Measurements from ENCODE around the gene TOR1A. TPM values are rescaled to one million over a fixed set of nuclear protein-coding genes. Genes with fewer than 3 reads are reported as not detected.
"Not testable (repeated sequence)": the region's sequence is repeated elsewhere in the genome, so short reads cannot be mapped to it uniquely, and the experiment has no call there.

The TOR1A gene
- total and polyA plus RNA-seq, 4 donors, result 24.2 to 46.0 (median 34.3) TPM

DNA sequence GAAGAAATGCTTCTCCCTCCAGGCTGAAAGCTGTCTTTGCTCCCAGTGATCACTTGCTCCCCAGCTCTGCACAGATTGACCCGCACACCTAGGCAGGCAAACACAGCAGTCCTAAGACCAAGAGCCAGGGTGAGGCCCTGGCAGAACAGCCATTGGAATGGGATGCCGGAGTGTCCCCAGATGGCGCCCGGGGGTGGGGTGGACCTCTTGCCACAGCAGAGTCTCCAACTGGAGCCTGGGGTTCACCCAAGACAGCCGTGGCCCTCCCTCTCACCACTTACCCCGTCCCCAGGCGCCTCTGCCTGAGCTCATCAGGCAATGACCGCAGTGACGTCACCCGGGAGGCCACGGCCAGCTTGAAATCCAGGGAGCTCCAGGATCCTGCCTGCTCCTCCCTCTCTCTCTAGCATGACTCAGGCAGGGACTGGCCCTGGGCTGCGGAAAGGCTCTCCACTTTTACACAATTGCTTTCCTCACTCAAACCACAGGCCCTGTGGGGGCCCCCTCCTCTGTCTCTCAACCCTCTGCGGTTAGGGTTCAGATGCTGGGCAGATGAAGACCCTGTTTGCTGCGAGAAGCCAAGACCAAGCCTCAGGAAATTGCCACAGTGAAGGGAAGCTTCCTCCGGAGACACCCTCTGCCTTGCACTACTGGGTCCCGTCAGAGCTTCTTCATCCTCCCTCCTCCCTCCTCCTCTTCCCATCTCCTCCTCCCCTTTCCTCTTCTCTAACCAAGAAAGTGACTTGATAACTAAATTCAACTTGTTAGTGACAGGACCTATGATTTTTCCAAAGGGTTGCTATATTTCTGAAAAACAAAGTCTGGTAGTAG lies 46.8 kb downstream of the TOR1A start:
- peaks cover 14% of the 10 kb centered on the region for H3K4me1 ChIP-seq (ENCODE audit: control insufficient read depth, insufficient read depth, low read length)
- no peaks in the 10 kb centered on the region for H3K36me3 ChIP-seq (ENCODE audit: control insufficient read depth, insufficient read depth, low read length)
- WGBS (ENCODE audit: insufficient coverage), result 39% methylated on average over 15 of the region's 16 CpGs
- peak overlapping the region; percentile 40 for H3K27ac ChIP-seq (ENCODE audit: low read depth, low read length)
- H3K9me3 ChIP-seq (ENCODE audit: control insufficient read depth, insufficient read depth, low read length), result no peaks in the 10 kb centered on the region
- H3K27me3 ChIP-seq (ENCODE audit: control insufficient read depth, insufficient read depth, low read length), result no peaks in the 10 kb centered on the region
- DNase-seq (ENCODE audit: low read depth in 4 of 6, low spot score in 6 of 6), result peak in 2 of 6 donors; percentile 26 to 73
- H3K4me3 ChIP-seq (ENCODE audit: low read depth, low read length), result no peak overlapping the region

DNA sequence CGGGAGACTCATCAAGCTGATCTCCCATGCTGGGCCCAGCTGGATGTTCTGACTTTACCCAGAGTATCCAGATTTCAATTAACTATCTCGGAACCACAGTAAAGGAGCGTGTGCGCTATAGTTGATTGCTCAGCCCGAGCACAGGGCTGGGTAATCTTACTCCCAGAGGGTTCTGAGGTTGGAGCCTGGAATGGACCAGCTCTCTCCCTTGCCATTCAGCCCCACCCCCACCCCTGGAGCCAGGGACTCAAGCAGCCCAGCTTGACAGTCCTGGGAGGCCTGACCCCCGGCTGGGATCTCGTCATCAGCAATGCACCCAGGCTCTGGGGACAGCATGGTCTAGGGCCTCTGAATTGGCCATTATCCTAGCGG lies 47.4 kb downstream of the TOR1A start:
- Histone ChIP-seq H3K27ac (ENCODE audit: low read depth, low read length) (peak overlapping the region; percentile 40), H3K4me1 (ENCODE audit: control insufficient read depth, insufficient read depth, low read length) (peaks cover 14% of the 10 kb centered on the region), H3K36me3 (ENCODE audit: control insufficient read depth, insufficient read depth, low read length) (no peaks in the 10 kb centered on the region), H3K4me3 (ENCODE audit: low read depth, low read length) (no peak overlapping the region), H3K27me3 (ENCODE audit: control insufficient read depth, insufficient read depth, low read length) (no peaks in the 10 kb centered on the region), H3K9me3 (ENCODE audit: control insufficient read depth, insufficient read depth, low read length) (no peaks in the 10 kb centered on the region)
- WGBS (ENCODE audit: insufficient coverage), result 70% methylated on average over 7 of the region's 8 CpGs
- DNase-seq (ENCODE audit: low read depth in 4 of 6, low spot score in 6 of 6), result no peak

DNA sequence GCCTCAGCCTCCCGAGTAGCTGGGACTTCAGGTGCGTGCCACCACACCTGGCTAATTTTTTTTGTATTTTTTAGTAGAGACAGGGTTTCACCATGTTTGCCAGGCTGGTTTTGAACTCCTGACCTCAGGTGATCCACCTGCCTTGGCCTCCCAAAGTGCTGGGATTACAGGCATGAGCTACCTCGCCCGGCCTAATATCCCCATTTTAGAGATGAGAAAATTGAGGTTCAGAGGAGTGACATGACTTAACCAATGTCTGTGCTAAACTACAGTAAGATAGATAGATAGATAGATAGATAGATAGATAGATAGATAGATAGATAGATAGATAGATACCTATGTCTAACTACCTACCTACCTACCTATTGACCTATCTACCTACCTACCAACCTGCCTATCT lies 47.8 kb downstream of the TOR1A start:
- no CpG with 5 or more reads among the region's 4 CpGs for WGBS (ENCODE audit: insufficient coverage)

DNA sequence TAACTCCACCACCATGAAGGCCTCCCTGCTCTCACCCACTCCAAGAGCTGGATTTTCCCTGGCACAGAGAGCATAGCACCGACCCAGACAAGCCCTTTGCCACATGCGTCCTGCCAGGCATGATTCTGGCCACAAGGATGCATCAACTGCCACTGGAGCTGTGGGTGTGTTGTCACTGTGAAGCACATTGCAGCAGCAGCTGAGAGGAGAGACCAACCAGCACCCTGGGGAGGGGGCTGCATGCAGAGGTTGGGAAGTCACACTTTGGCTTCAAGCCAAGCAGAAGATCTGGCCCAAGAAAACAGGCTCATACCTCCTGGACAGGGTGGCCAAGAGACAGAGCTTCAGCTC lies 48.5 kb downstream of the TOR1A start:
- DNase-seq (ENCODE audit: low read depth in 4 of 6, low spot score in 6 of 6), result no peak
- H3K9me3 ChIP-seq (ENCODE audit: control insufficient read depth, insufficient read depth, low read length), result no peaks in the 10 kb centered on the region
- peaks cover 14% of the 10 kb centered on the region for H3K4me1 ChIP-seq (ENCODE audit: control insufficient read depth, insufficient read depth, low read length)
- H3K36me3 ChIP-seq (ENCODE audit: control insufficient read depth, insufficient read depth, low read length), result no peaks in the 10 kb centered on the region
- H3K4me3 ChIP-seq (ENCODE audit: low read depth, low read length), result no peak overlapping the region
- 94% methylated on average over 2 of the region's 2 CpGs for WGBS (ENCODE audit: insufficient coverage)
- no peak overlapping the region for H3K27ac ChIP-seq (ENCODE audit: low read depth, low read length)
- no peaks in the 10 kb centered on the region for H3K27me3 ChIP-seq (ENCODE audit: control insufficient read depth, insufficient read depth, low read length)

More for the DNA sequence above, 47.8 kb downstream of the TOR1A start:
- H3K27ac ChIP-seq (ENCODE audit: low read depth, low read length); H3K36me3 ChIP-seq (ENCODE audit: control insufficient read depth, insufficient read depth, low read length); H3K27me3 ChIP-seq (ENCODE audit: control insufficient read depth, insufficient read depth, low read length); H3K9me3 ChIP-seq (ENCODE audit: control insufficient read depth, insufficient read depth, low read length); DNase-seq (ENCODE audit: low read depth in 4 of 6, low spot score in 6 of 6); H3K4me3 ChIP-seq (ENCODE audit: low read depth, low read length): not testable (repeated sequence)
- H3K4me1 ChIP-seq (ENCODE audit: control insufficient read depth, insufficient read depth, low read length), result peaks cover 14% of the 10 kb centered on the region

DNA sequence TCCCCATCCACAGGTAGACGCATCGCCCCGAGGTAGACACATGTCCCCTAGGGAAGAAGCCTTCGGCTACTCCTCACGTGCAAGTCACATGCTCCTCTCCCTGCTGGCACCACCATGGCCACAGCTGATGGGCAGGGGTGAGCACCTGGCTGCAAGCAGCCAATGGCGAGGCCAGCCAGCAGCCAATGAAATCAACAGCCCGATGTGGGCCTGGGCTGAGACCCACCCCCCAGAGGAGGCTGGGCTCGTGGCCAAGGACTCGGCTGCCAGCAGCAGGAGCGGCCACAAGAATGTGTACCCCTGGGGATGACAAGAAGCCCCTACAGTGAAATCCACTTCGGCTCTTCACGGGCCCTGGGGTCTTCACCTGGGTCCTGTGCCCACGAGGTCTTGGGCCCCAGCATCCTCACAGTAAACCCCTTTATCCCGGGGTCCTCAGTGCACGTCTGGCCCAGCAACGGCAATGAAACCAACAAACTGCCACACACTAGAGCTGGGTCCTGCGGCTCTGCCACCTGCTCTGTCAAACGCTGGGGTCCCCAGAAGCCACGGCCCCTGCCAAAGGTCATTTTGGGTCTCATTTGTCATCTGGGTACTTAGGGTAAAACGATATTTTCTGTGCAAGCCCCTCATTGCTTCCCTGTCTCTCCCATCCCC lies 49.0 kb downstream of the TOR1A start:
- 50% methylated on average over 18 of the region's 20 CpGs for WGBS (ENCODE audit: insufficient coverage)
- H3K27me3 ChIP-seq (ENCODE audit: control insufficient read depth, insufficient read depth, low read length), result no peaks in the 10 kb centered on the region
- H3K36me3 ChIP-seq (ENCODE audit: control insufficient read depth, insufficient read depth, low read length), result no peaks in the 10 kb centered on the region
- H3K4me3 ChIP-seq (ENCODE audit: low read depth, low read length), result no peak overlapping the region
- no peak overlapping the region for H3K27ac ChIP-seq (ENCODE audit: low read depth, low read length)
- H3K9me3 ChIP-seq (ENCODE audit: control insufficient read depth, insufficient read depth, low read length), result no peaks in the 10 kb centered on the region
- peaks cover 14% of the 10 kb centered on the region for H3K4me1 ChIP-seq (ENCODE audit: control insufficient read depth, insufficient read depth, low read length)
- no peak for DNase-seq (ENCODE audit: low read depth in 4 of 6, low spot score in 6 of 6)

DNA sequence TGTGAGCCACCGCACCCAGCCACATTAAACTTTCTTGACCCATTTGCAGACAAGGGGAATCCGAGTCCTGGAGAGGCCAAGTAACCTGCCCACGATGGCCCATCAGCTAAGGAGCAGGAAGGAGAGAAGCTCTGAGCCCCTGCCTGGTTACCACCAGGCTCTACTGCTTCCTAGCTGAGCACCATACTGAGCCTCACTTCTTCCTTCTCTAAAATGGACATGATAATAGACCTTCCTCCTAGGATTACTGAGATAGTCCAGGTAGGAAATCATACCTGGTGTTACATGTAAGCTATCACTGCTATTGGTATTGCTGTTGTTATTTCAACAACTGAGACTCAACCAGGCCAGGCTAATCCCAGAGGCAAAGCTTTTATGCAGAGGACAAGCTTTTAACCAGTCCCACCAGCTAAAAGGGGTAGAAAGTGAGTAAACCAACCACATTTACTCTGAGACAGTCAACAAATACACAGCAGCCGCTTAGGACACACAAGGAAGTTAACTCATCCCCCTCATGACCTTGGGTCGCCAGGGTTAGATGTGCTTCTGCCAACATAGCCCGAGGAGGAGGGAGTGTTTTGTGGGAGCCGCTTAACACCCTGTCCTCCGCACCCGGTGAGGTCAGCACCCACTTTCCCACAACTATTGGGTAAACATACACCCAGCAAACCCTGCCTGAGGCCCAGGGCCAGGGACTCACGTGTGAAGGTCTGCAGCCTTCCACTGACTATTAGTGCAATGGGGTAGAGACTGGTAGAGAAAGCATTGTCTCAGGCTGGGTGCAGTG lies 50.5 kb downstream of the TOR1A start:
- H3K4me3 ChIP-seq (ENCODE audit: low read depth, low read length), result no peak overlapping the region
- WGBS (ENCODE audit: insufficient coverage), result 75% methylated on average over 4 of the region's 10 CpGs
- H3K27ac ChIP-seq (ENCODE audit: low read depth, low read length), result no peak overlapping the region

DNA sequence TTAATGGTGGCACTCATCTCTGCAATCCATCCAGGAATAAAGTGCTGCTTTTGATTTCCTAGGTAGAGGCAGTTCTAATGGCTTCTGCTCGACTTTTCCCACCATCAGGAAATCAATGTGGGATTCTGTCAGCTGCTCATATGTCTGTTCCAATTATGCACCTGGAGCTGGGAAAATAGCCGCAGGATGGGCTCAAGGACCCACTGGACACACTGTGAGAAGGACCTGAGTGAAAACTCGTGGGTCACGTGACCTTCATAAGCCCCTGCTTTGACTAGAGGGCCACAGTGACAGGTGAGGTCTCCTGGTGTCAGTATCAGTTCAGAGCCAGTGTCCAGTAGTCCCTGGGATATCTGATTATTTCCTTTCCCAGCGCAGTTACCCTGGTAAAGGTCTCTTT lies 53.2 kb downstream of the TOR1A start:
- Histone ChIP-seq H3K27me3 (ENCODE audit: control insufficient read depth, insufficient read depth, low read length) (no peaks in the 10 kb centered on the region), H3K4me3 (ENCODE audit: low read depth, low read length) (no peak overlapping the region), H3K36me3 (ENCODE audit: control insufficient read depth, insufficient read depth, low read length) (no peaks in the 10 kb centered on the region), H3K9me3 (ENCODE audit: control insufficient read depth, insufficient read depth, low read length) (no peaks in the 10 kb centered on the region), H3K27ac (ENCODE audit: low read depth, low read length) (no peak overlapping the region), H3K4me1 (ENCODE audit: control insufficient read depth, insufficient read depth, low read length) (peaks cover 4% of the 10 kb centered on the region)
- WGBS (ENCODE audit: insufficient coverage), result 71% methylated on average over 4 of the region's 5 CpGs
- DNase-seq (ENCODE audit: low read depth in 4 of 6, low spot score in 6 of 6), result no peak

More for the DNA sequence above, 50.5 kb downstream of the TOR1A start:
- no peaks in the 10 kb centered on the region for H3K27me3 ChIP-seq (ENCODE audit: control insufficient read depth, insufficient read depth, low read length)
- no peaks in the 10 kb centered on the region for H3K36me3 ChIP-seq (ENCODE audit: control insufficient read depth, insufficient read depth, low read length)
- no peaks in the 10 kb centered on the region for H3K9me3 ChIP-seq (ENCODE audit: control insufficient read depth, insufficient read depth, low read length)
- peaks cover 14% of the 10 kb centered on the region for H3K4me1 ChIP-seq (ENCODE audit: control insufficient read depth, insufficient read depth, low read length)
- no peak for DNase-seq (ENCODE audit: low read depth in 4 of 6, low spot score in 6 of 6)

DNA sequence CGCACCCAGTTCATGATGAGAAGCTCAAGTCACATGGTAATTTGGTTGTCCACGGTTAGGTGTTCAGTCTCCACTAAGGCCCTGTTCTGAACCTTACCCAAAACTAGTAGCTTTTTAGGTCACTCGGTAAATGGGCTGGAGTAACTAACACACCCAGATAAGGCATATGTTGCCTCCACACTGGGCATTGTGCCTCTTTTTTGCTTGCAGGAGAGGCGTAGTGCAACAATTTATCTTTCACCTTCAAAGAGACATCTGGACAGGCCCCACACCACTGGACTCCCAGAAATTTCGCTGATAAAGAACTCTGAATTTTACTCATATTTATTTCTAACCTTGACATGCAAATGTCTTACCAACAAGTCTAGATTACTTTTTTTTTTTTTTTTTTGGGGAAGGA lies 54.3 kb downstream of the TOR1A start:
- Histone ChIP-seq H3K4me1 (ENCODE audit: control insufficient read depth, insufficient read depth, low read length) (peaks cover under 1% of the 10 kb centered on the region), H3K27me3 (ENCODE audit: control insufficient read depth, insufficient read depth, low read length) (no peaks in the 10 kb centered on the region), H3K4me3 (ENCODE audit: low read depth, low read length) (no peak overlapping the region), H3K9me3 (ENCODE audit: control insufficient read depth, insufficient read depth, low read length) (no peaks in the 10 kb centered on the region), H3K36me3 (ENCODE audit: control insufficient read depth, insufficient read depth, low read length) (no peaks in the 10 kb centered on the region), H3K27ac (ENCODE audit: low read depth, low read length) (no peak overlapping the region)
- DNase-seq (ENCODE audit: low read depth in 4 of 6, low spot score in 6 of 6), result no peak
- 76% methylated on average over 4 of the region's 5 CpGs for WGBS (ENCODE audit: insufficient coverage)

DNA sequence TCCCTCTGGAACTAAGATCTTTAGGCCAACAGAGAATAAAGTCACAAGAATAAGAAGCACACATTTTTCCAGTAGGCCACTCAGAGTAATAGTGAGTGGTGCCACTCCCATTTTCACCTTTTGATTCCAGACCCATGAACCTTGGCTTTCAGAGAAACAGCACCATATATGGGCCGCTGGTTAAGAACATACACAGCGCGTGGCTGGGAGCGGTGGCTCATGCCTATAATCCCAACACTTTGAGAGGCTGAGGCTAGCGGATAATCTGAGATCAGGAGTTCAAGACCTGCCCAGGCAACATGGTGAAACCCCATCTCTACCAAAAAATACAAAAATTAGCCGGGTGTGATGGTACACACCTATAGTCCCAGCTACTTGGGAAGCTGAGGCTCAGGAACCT lies 55.5 kb downstream of the TOR1A start:
- no peaks in the 10 kb centered on the region for H3K36me3 ChIP-seq (ENCODE audit: control insufficient read depth, insufficient read depth, low read length)
- no peaks in the 10 kb centered on the region for H3K27me3 ChIP-seq (ENCODE audit: control insufficient read depth, insufficient read depth, low read length)
- WGBS (ENCODE audit: insufficient coverage), result 93% methylated on average over 5 of the region's 6 CpGs
- DNase-seq (ENCODE audit: low read depth in 4 of 6, low spot score in 6 of 6), result no peak
- H3K27ac ChIP-seq (ENCODE audit: low read depth, low read length), result no peak overlapping the region
- H3K9me3 ChIP-seq (ENCODE audit: control insufficient read depth, insufficient read depth, low read length), result no peaks in the 10 kb centered on the region
- H3K4me3 ChIP-seq (ENCODE audit: low read depth, low read length), result no peak overlapping the region
- H3K4me1 ChIP-seq (ENCODE audit: control insufficient read depth, insufficient read depth, low read length), result no peaks in the 10 kb centered on the region
